Measurements from ENCODE around the gene GNB1. TPM values are rescaled to one million over a fixed set of nuclear protein-coding genes. Genes with fewer than 3 reads are reported as not detected.
"Not testable (repeated sequence)": the region's sequence is repeated elsewhere in the genome, so short reads cannot be mapped to it uniquely, and the experiment has no call there.

Gene GNB1
- polyA plus RNA-seq, 1 experiment, result 400 TPM

GRCh38 chr1:1752636-1753606 lies 138.0 kb downstream of the GNB1 start:
- H3K9me3 ChIP-seq (ENCODE audit: control insufficient read depth, insufficient read depth, low read length), result no peaks in the 10 kb centered on the region; the same call in 1 of the 2 replicates
- no peak for DNase-seq (ENCODE audit: low read depth, low spot score)
- TF ChIP-seq, protein P1, sequence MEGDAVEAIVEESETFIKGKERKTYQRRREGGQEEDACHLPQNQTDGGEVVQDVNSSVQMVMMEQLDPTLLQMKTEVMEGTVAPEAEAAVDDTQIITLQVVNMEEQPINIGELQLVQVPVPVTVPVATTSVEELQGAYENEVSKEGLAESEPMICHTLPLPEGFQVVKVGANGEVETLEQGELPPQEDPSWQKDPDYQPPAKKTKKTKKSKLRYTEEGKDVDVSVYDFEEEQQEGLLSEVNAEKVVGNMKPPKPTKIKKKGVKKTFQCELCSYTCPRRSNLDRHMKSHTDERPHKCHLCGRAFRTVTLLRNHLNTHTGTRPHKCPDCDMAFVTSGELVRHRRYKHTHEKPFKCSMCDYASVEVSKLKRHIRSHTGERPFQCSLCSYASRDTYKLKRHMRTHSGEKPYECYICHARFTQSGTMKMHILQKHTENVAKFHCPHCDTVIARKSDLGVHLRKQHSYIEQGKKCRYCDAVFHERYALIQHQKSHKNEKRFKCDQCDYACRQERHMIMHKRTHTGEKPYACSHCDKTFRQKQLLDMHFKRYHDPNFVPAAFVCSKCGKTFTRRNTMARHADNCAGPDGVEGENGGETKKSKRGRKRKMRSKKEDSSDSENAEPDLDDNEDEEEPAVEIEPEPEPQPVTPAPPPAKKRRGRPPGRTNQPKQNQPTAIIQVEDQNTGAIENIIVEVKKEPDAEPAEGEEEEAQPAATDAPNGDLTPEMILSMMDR (IDR thresholded peaks at IDR 0.05; ENCODE audit: low read depth, low read length), result no peak
- ChIA-PET CTCF (no interaction called here), POLR2A (no interaction called here)
- H3K4me3 ChIP-seq (ENCODE audit: low read depth, low read length), result no peak overlapping the region
- no peaks in the 10 kb centered on the region for H3K27me3 ChIP-seq (ENCODE audit: control insufficient read depth, insufficient read depth, low read length)
- no peak overlapping the region for H3K27ac ChIP-seq (ENCODE audit: low read depth, low read length)

- TF ChIP-seq, protein P1 (IDR thresholded peaks at IDR 0.05; ENCODE audit: low read depth, low read length), result no peak
- DNase-seq (ENCODE audit: low read depth, low spot score), result no peak
- POLR2A ChIA-PET, result no interaction called here
Measured at GRCh38 chr1:1752190-1752589, 138.7 kb downstream of the GNB1 start.

DNA sequence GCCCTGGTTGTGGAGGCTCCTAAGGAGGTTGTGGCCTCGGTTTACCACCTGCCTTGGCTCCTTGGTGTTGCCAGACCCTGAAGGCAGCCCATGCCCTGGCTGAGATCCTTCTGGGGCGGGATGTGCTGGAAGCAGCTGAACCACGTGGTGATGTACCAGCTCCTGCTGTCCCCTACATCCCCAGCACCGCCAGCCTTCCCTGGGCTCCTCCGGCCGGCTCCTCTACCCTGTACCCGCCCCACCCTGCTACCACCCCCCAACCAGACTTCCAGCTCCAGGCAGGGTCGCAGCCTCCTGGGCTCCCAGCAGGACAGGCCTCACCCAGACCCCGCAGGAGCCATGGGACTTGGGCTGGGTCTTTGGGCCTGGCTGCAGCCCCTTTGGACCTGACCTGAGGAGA lies 140.9 kb downstream of the GNB1 start:
- H3K27me3 ChIP-seq (ENCODE audit: control insufficient read depth, insufficient read depth, low read length); DNase-seq (ENCODE audit: low read depth, low spot score); H3K27ac ChIP-seq (ENCODE audit: low read depth, low read length); CTCF ChIA-PET; H3K4me3 ChIP-seq (ENCODE audit: low read depth, low read length); H3K9me3 ChIP-seq (ENCODE audit: control insufficient read depth, insufficient read depth, low read length); POLR2A ChIA-PET: not testable (repeated sequence)

More at GRCh38 chr1:1752190-1752589, 138.7 kb downstream of the GNB1 start:
- Histone ChIP-seq H3K9me3 (ENCODE audit: control insufficient read depth, insufficient read depth, low read length) (no peaks in the 10 kb centered on the region; the same call in 1 of the 2 replicates), H3K27me3 (ENCODE audit: control insufficient read depth, insufficient read depth, low read length) (no peaks in the 10 kb centered on the region), H3K27ac (ENCODE audit: low read depth, low read length) (no peak overlapping the region), H3K4me3 (ENCODE audit: low read depth, low read length) (no peak overlapping the region)
- CTCF ChIA-PET, result no interaction called here

DNA sequence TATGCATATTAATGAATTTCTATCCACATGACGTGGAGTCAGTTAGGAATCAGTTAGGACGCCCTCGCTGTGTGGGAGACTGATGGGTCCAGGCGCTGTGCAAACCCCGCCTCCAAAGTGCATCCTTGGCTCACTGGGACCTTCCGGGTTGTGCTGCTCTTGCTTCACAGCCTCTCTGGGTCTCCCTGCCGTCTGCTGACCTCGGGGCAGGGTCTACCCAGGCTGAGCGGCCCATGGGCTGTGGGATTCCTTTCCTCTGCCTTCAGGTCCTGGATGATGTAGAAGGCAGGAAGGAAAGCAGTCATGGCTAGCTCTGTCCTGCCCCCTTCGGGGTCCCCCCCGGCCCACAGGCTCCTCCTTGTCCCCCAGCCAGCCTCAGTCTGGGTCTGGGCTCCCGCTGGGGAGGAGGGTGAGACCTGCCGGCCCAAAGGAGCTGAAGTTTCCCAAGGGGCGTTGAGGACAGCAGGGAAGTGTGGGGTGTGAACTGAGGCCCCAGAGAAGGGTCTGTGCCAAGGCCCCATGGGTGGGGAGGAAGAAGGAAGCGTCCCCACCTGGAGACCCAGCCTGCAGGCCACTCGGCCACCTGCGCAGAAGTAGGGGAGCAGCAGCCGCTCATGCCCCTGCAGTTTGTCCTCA lies 142.1 kb downstream of the GNB1 start:
- TF ChIP-seq, protein P1 (IDR thresholded peaks at IDR 0.05; ENCODE audit: low read depth, low read length), result no peak
- Histone ChIP-seq H3K27ac (ENCODE audit: low read depth, low read length) (no peak overlapping the region), H3K9me3 (ENCODE audit: control insufficient read depth, insufficient read depth, low read length) (no peaks in the 10 kb centered on the region; the same call in 1 of the 2 replicates), H3K27me3 (ENCODE audit: control insufficient read depth, insufficient read depth, low read length) (no peaks in the 10 kb centered on the region), H3K4me3 (ENCODE audit: low read depth, low read length) (no peak overlapping the region)
- POLR2A ChIA-PET, result no interaction called here
- CTCF ChIA-PET, result no interaction called here
- DNase-seq (ENCODE audit: low read depth, low spot score), result no peak

- POLR2A ChIA-PET; H3K9me3 ChIP-seq (ENCODE audit: control insufficient read depth, insufficient read depth, low read length); H3K27me3 ChIP-seq (ENCODE audit: control insufficient read depth, insufficient read depth, low read length); CTCF ChIA-PET; DNase-seq (ENCODE audit: low read depth, low spot score); H3K4me3 ChIP-seq (ENCODE audit: low read depth, low read length): not testable (repeated sequence)
- H3K27ac ChIP-seq (ENCODE audit: low read depth, low read length), result peak overlapping the region; percentile 39
Measured at GRCh38 chr1:1746566-1746909, 144.3 kb downstream of the GNB1 start.

GRCh38 chr1:1745651-1746565 lies 145.0 kb downstream of the GNB1 start:
- Histone ChIP-seq H3K27ac (ENCODE audit: low read depth, low read length) (peak overlapping the region; percentile 89), H3K4me3 (ENCODE audit: low read depth, low read length) (peak overlapping the region; percentile 58)
- H3K9me3 ChIP-seq (ENCODE audit: control insufficient read depth, insufficient read depth, low read length); H3K27me3 ChIP-seq (ENCODE audit: control insufficient read depth, insufficient read depth, low read length); CTCF ChIA-PET; POLR2A ChIA-PET: not testable (repeated sequence)
- DNase-seq (ENCODE audit: low read depth, low spot score), result peak; percentile 49

DNA sequence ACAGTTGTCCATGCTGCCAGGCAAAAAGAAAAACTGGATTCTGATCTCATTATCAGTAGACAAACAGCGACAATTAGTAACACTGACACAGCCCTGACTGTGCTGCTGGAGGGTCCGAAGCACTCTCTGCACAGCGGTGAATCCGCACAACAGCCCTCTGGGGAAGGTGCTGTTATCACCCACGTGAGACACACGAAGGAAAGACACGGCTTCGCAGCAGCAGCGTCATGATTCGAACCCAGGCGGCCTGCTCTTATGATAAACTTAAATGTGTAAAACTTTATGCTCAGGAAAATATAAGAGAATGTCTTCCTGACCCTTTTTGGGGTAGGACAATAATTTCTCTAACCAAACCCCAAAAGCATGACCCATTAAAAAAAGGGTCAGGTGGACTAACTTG lies 148.4 kb downstream of the GNB1 start:
- DNase-seq (ENCODE audit: low read depth, low spot score); H3K4me3 ChIP-seq (ENCODE audit: low read depth, low read length); CTCF ChIA-PET; POLR2A ChIA-PET; H3K27me3 ChIP-seq (ENCODE audit: control insufficient read depth, insufficient read depth, low read length); H3K27ac ChIP-seq (ENCODE audit: low read depth, low read length); H3K9me3 ChIP-seq (ENCODE audit: control insufficient read depth, insufficient read depth, low read length): not testable (repeated sequence)

- H3K27me3 ChIP-seq (ENCODE audit: control insufficient read depth, insufficient read depth, low read length); POLR2A ChIA-PET; CTCF ChIA-PET; H3K9me3 ChIP-seq (ENCODE audit: control insufficient read depth, insufficient read depth, low read length); H3K4me3 ChIP-seq (ENCODE audit: low read depth, low read length): not testable (repeated sequence)
- peak overlapping the region; percentile 65 for H3K27ac ChIP-seq (ENCODE audit: low read depth, low read length)
- peak; percentile 94 for DNase-seq (ENCODE audit: low read depth, low spot score)
Measured at GRCh38 chr1:1741013-1741412, 149.9 kb downstream of the GNB1 start.

Measured in AG04450 (cell line).